NB4 (cell line): ENCODE measurements around the gene ARHGAP26.

Source experiments
- POLR2A ChIP-seq: IDR thresholded peaks from 2 replicates; pipeline ENCODE4 v1.6.1; 2011; ENCODE audit warnings: mild to moderate bottlenecking; ENCODE audit not compliant: insufficient read length; ENCODE audit errors: extremely low read depth
- TF ChIP-seq, protein P1 (sequence below): IDR thresholded peaks from one replicate; pipeline ENCODE4 v1.5.1; 2012; ENCODE audit warnings: low read depth, low read length
- TF ChIP-seq, protein P2 (sequence below): IDR thresholded peaks from 2 replicates; pipeline ENCODE4 v1.6.1; 2011; ENCODE audit warnings: low read depth, low read length

DNA sequence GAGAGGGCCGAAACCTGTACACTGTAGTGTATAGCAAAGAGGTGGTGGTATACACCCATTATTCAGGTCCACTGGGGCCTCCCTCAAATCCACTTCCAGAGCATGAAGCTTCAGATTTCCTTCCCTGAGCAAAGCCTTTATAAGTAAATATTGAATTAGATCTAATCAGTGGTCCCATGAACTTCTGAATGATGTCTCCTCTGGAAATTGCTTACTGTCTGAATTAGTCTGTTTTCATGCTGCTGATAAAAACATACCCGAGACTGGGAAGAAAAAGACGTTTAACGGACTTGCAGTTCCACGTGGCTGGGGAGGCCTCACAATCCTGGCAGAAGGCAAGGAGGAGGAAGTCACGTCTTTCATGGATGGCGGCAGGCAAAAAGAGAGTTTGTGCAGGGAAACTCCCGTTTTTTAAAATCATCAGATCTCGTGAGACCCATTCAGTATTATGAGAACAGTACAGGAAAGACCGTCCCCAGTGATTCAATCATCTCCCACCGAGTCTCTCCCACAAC lies 439.8 kb downstream of the ARHGAP26 start:
- TF ChIP-seq, protein P1, sequence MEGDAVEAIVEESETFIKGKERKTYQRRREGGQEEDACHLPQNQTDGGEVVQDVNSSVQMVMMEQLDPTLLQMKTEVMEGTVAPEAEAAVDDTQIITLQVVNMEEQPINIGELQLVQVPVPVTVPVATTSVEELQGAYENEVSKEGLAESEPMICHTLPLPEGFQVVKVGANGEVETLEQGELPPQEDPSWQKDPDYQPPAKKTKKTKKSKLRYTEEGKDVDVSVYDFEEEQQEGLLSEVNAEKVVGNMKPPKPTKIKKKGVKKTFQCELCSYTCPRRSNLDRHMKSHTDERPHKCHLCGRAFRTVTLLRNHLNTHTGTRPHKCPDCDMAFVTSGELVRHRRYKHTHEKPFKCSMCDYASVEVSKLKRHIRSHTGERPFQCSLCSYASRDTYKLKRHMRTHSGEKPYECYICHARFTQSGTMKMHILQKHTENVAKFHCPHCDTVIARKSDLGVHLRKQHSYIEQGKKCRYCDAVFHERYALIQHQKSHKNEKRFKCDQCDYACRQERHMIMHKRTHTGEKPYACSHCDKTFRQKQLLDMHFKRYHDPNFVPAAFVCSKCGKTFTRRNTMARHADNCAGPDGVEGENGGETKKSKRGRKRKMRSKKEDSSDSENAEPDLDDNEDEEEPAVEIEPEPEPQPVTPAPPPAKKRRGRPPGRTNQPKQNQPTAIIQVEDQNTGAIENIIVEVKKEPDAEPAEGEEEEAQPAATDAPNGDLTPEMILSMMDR = no peak
- TF ChIP-seq, protein P2, sequence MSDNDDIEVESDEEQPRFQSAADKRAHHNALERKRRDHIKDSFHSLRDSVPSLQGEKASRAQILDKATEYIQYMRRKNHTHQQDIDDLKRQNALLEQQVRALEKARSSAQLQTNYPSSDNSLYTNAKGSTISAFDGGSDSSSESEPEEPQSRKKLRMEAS = no peak
- TF ChIP-seq POLR2A = no peak
